Ovary (tissue), 9 donors: ENCODE measurements around the gene CABS1. TPM values are rescaled to one million over a fixed set of nuclear protein-coding genes. Genes with fewer than 3 reads are reported as not detected.

ENCODE experiments used
- DNase-seq, 5 donors: peaks; one replicate each; pipeline ENCODE4 v3.0.0-alpha.2; 2019 to 2020
- H3K27ac ChIP-seq, 2 donors: fragments of 200-600 bp; one replicate each; pipeline versions ENCODE4 v1.5.1 to v1.8.0; 2019 to 2022
- H3K27me3 ChIP-seq: fragments of 200-600 bp; one replicate; pipeline ENCODE4 v1.8.0; 2022
- H3K36me3 ChIP-seq: fragments of 200-600 bp; sonication (generic); one replicate; pipeline ENCODE4 v1.5.1; 2019
- H3K4me1 ChIP-seq: one replicate; pipeline ENCODE4 v1.8.1; 2013; ENCODE audit warnings: mild to moderate bottlenecking, moderate library complexity; ENCODE audit not compliant: insufficient read depth
- H3K4me3 ChIP-seq: fragments of 200-600 bp; sonication (generic); one replicate; pipeline ENCODE4 v1.5.1; 2017
- H3K9me3 ChIP-seq, 2 donors: fragments of 200-600 bp in 1 of 2; sonication (generic) in 1 of 2; one replicate each; pipeline versions ENCODE4 v1.5.1 to v1.8.1; 2013 to 2019; ENCODE audit warnings: mild to moderate bottlenecking in 1 of 2, moderate library complexity in 1 of 2
- EP300 ChIP-seq: sonication (generic); formaldehyde crosslinking; IDR thresholded peaks from one replicate; pipeline ENCODE4 v1.6.1; 2017; ENCODE audit warnings: antibody characterized with exemption
- POLR2A ChIP-seq: fragments of 450-650 bp; IDR thresholded peaks from one replicate; pipeline ENCODE4 v1.6.1; 2017; ENCODE audit warnings: antibody characterized with exemption, mild to moderate bottlenecking, moderate library complexity
- WGBS, 3 donors: extraction: QIAGEN DNeasy Blood & Tissue Kit in 1 of 3; methylation state at CpG; one replicate each; pipeline versions ENCODE4 v1.1.5 to v1.1.7; 2013 to 2017; 5-methylcytosine and 5-hydroxymethylcytosine counted together
- intact Hi-C, 4 donors: fragments of 100-400 bp; cut with DNase I; formaldehyde crosslinking; loops; one replicate each; pipeline versions ENCODE4 v1.11.0 to v1.15.1; 2022 to 2023
- polyA plus RNA-seq, 2 donors: library from polyadenylated mRNA; stranded (reverse); fragments of 200-250 nt in 1 of 2; fragments of 350-450 nt in 1 of 2; fragmentation: Illumina TruSeq in 1 of 2; extraction: RNeasy Lipid Tissue Mini Kit (QIAGEN cat#74804) in 1 of 2; gene quantifications; one replicate each; pipeline ENCODE4 v1.2.3, GENCODE V29; 2013 to 2014
- total RNA-seq, 7 donors: library from RNA; depleted of rRNA in 2 of 7; stranded (reverse); fragments of >200 nt in 2 of 7; fragmentation: NEBNext Ultra II Directional in 3 of 7; extraction: Animal tissue kit (Norgen Biotek cat#: 25700) in 3 of 7; gene quantifications; one replicate each; pipeline versions ENCODE4 v1.1.0 to v1.2.4, GENCODE V29; 2016 to 2023
- TF ChIP-seq, protein P1 (sequence below), 3 donors: fragments of 450-650 bp in 2 of 3; fragments of 200-600 bp in 1 of 3; IDR thresholded peaks; one replicate each; pipeline versions ENCODE4 v1.5.1 to v1.8.0; 2016 to 2022; ENCODE audit warnings: antibody characterized with exemption in 3 of 3, mild to moderate bottlenecking in 1 of 3
- donor health status: DM: no; HTN: no; CAD: no; lungs with moderate emphysema.
- donor health status: DM: no; HTN: no; CAD: no.
- donor health status: Bipolar disorder and iron deficiency.
- donor health status: DM: yes; HTN: yes; CAD: no.
- donor health status: DM: no; HTN: no; CAD: no.
- donor health status: DM: yes; HTN: yes; CAD: no.

CABS1 gene
- total and polyA plus RNA-seq, 9 donors = not detected

DNA sequence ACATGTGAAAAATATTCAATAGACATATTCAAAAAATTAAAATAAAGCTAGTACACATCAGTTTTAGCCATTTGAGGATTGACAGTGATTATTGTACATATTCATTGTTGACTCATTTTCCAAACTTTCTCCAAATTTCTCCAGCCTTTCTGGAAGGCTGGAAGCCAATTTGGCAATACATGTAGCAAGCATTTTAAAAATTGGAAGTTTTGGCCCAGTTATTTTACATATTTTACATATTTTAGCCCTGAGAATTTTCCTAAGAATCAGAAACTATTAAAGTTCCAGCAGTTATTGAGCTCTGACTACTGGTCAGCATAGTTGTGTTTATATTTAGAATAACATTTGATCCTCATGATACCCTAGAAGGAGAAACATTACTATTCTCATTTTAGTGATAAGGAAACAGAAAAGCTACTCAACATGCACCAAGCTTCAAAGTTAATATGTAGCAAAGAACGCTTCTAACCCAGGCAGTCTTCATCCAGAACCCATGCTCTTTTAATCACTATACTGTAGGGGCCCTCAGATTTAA, 3.2 kb downstream of the CABS1 start:
- Histone ChIP-seq H3K27me3 (no peaks in the 10 kb centered on the region), H3K4me1 (no peaks in the 10 kb centered on the region), H3K4me3 (no peak overlapping the region), H3K27ac (no peak overlapping the region), H3K9me3 (no peaks in the 10 kb centered on the region), H3K36me3 (no peaks in the 10 kb centered on the region)
- DNase-seq = no peak
- WGBS, 3 donors = 46 to 67% (median 60%) methylated on average over 1 of the region's 1 CpG
- TF ChIP-seq, protein P1, sequence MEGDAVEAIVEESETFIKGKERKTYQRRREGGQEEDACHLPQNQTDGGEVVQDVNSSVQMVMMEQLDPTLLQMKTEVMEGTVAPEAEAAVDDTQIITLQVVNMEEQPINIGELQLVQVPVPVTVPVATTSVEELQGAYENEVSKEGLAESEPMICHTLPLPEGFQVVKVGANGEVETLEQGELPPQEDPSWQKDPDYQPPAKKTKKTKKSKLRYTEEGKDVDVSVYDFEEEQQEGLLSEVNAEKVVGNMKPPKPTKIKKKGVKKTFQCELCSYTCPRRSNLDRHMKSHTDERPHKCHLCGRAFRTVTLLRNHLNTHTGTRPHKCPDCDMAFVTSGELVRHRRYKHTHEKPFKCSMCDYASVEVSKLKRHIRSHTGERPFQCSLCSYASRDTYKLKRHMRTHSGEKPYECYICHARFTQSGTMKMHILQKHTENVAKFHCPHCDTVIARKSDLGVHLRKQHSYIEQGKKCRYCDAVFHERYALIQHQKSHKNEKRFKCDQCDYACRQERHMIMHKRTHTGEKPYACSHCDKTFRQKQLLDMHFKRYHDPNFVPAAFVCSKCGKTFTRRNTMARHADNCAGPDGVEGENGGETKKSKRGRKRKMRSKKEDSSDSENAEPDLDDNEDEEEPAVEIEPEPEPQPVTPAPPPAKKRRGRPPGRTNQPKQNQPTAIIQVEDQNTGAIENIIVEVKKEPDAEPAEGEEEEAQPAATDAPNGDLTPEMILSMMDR (IDR thresholded peaks at IDR 0.05) = no peak
- no peak for TF ChIP-seq EP300
- no peak for TF ChIP-seq POLR2A
- intact Hi-C loops = no loop called here

DNA sequence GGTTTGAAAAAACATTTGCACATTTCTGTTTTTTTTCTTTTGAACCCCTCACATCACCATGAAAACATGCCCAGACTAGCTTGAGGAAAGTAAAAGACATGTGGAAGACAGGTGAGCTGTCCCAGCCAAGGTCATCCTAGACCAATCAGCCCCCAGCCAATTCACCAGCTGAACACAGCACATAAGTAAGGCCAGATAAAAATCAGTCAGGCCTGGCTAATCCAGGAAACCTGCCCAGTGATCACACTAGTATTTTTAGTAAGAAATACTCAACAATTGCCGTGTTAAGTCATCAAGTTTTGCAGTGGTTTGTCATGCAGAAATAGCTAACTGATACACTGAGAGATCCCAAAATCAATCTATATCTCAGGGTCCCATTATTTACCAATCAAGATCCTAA, 21.4 kb downstream of the CABS1 start:
- H3K9me3 ChIP-seq = no peaks in the 10 kb centered on the region
- intact Hi-C loops = no loop called here
- WGBS, 3 donors = 17 to 73% (median 21%) methylated on average over 1 of the region's 1 CpG
- H3K27ac ChIP-seq = no peak overlapping the region
- H3K27me3 ChIP-seq = no peaks in the 10 kb centered on the region
- no peaks in the 10 kb centered on the region for H3K36me3 ChIP-seq
- H3K4me3 ChIP-seq = no peak overlapping the region
- DNase-seq = no peak
- H3K4me1 ChIP-seq = no peaks in the 10 kb centered on the region
- TF ChIP-seq POLR2A (no peak), EP300 (no peak)
- TF ChIP-seq, protein P1 (IDR thresholded peaks at IDR 0.05) = no peak

DNA sequence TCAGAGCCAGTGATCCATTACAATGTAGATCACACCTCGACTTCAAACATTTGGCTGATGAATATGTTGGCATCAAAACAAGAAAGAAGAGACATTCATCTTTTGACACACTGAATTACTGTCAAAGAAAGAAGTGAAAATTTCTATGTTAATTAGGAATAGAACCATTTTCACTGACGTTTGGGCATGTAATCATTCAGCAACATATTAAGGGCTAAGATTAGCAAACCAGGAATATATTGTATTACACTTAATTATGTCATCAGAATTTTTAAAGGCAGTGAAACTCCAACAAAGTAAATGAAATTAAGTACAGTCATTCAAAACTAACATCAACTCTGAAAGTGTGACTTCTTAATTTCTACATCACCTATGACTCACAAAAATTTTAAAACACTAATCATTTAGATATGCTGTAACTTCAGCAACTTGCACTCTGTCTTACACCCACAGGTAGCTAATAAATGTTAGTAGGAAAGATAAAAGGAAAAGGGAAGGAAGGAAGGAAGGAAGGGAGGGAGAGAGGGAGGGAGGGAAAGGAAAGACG, 24.4 kb downstream of the CABS1 start:
- no peaks in the 10 kb centered on the region for H3K4me1 ChIP-seq
- no peaks in the 10 kb centered on the region for H3K27me3 ChIP-seq
- TF ChIP-seq POLR2A (no peak), EP300 (no peak)
- TF ChIP-seq, protein P1 (IDR thresholded peaks at IDR 0.05) = no peak
- no peaks in the 10 kb centered on the region for H3K36me3 ChIP-seq
- no peaks in the 10 kb centered on the region for H3K9me3 ChIP-seq
- no peak for DNase-seq
- 56 to 70% (median 65%) methylated on average over 3 of the region's 3 CpGs for WGBS, 3 donors
- no peak overlapping the region for H3K27ac ChIP-seq
- intact Hi-C loops = no loop called here
- H3K4me3 ChIP-seq = no peak overlapping the region

DNA sequence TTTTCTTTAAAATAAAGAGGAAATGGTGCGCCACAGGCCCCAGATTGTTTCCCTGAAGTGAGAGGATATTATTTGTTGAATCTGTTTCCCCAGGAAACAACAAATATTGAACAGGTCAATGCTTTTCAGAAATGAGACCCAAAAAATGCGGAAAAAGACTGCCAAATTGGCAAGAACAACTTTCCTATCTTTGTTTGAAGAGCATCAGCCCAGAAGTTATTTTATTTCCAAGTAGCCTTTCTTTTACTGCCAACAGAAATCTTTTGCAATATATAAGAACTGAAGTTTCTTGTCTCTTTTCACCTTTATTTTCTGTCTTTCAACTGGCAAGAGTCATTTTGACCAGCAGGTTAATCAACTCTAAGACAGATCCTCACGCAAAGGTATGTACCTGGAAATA, 25.7 kb downstream of the CABS1 start, which contains the start of gene SMR3A:
SMR3A (plus strand) TSS at position 301 of the 400 bp plus-strand sequence. CDS start 1,356 bp downstream, outside the sequence.
- TF ChIP-seq, protein P1 (IDR thresholded peaks at IDR 0.05) = no peak
- TF ChIP-seq EP300 = no peak
- TF ChIP-seq POLR2A = no peak
- intact Hi-C loops = no loop called here
- DNase-seq = no peak
- WGBS, 3 donors = 19 to 27% (median 19%) methylated on average over 3 of the region's 3 CpGs
- no peaks in the 10 kb centered on the region for H3K4me1 ChIP-seq
- no peaks in the 10 kb centered on the region for H3K27me3 ChIP-seq
- H3K36me3 ChIP-seq = no peaks in the 10 kb centered on the region
- H3K4me3 ChIP-seq = no peak within 1 kb of the TSS
- no peaks in the 10 kb centered on the region for H3K9me3 ChIP-seq
- H3K27ac ChIP-seq = no peak within 1 kb of the TSS
